WTC11 (cell line): ENCODE measurements around the gene PRKN. TPM values are rescaled to one million over a fixed set of nuclear protein-coding genes. Genes with fewer than 3 reads are reported as not detected.

Experiments used
- ATAC-seq: fragments of 200-7000 bp; cut with Tn5 transposase; 2 replicates; pipeline ENCODE4 v1.10.0; 2021; ENCODE audit warnings: mild to moderate bottlenecking, moderate library complexity
- CTCF ChIA-PET: fragments of 300-600 bp; sonication (Branson Sonifier 250); formaldehyde crosslinking; loops from one replicate; lab custom pipeline; 2021; ENCODE audit warnings: antibody characterized with exemption; lab: Charles Lee
- POLR2A ChIA-PET: fragments of 350-600 bp; sonication (Branson Sonifier 250); formaldehyde crosslinking; loops from one replicate; lab custom pipeline; 2021; ENCODE audit warnings: antibody characterized with exemption; lab: Charles Lee
- DNase-seq: peaks from one replicate; pipeline ENCODE4 v3.0.0; 2021; ENCODE audit warnings: low spot score
- H3K27ac Mint-ChIP-seq: 2 replicates; pipeline ENCODE4 v1.8.0; 2021; ENCODE audit warnings: mixed read lengths
- H3K27me3 Mint-ChIP-seq: 2 replicates; pipeline ENCODE4 v1.8.0; 2021; ENCODE audit warnings: low read depth, mild to moderate bottlenecking, moderate library complexity, mixed read lengths
- H3K36me3 Mint-ChIP-seq: 2 replicates; pipeline ENCODE4 v1.8.0; 2021; ENCODE audit warnings: mixed read lengths
- H3K4me1 Mint-ChIP-seq: 2 replicates; pipeline ENCODE4 v1.8.0; 2022; ENCODE audit warnings: mixed read lengths
- H3K4me3 Mint-ChIP-seq: 2 replicates; pipeline ENCODE4 v1.8.0; 2021; ENCODE audit warnings: mild to moderate bottlenecking, moderate library complexity, mixed read lengths
- H3K9me3 Mint-ChIP-seq: 2 replicates; pipeline ENCODE4 v1.8.0; 2021; ENCODE audit warnings: mixed read lengths
- CTCF ChIP-seq: fragments of 200-600 bp; IDR thresholded peaks from 2 replicates; pipeline ENCODE4 v1.8.0; 2022; ENCODE audit warnings: antibody characterized with exemption
- E2F5 ChIP-seq: sonication (generic); formaldehyde crosslinking; IDR thresholded peaks from 2 replicates; pipeline ENCODE4 v1.8.1; 2022; ENCODE audit warnings: mild to moderate bottlenecking, moderate library complexity, missing genetic modification reagents
- ELF4 ChIP-seq: sonication (generic); formaldehyde crosslinking; IDR thresholded peaks from 2 replicates; pipeline ENCODE4 v1.8.1; 2022; ENCODE audit warnings: low read depth, mild to moderate bottlenecking, moderate library complexity, missing genetic modification reagents
- FOXP1 ChIP-seq: sonication (generic); formaldehyde crosslinking; IDR thresholded peaks from 2 replicates; pipeline ENCODE4 v1.8.0; 2022; ENCODE audit warnings: missing genetic modification reagents, mild to moderate bottlenecking, moderate library complexity, borderline replicate concordance
- GABPB1 ChIP-seq: sonication (generic); formaldehyde crosslinking; IDR thresholded peaks from 2 replicates; pipeline ENCODE4 v1.8.1; 2023; ENCODE audit warnings: mild to moderate bottlenecking, missing genetic modification reagents
- JAZF1 ChIP-seq: fragments of 250-450 bp; sonication (Bioruptor Pico); IDR thresholded peaks from 2 replicates; pipeline ENCODE4 v1.9.0; 2021; ENCODE audit warnings: moderate library complexity, mild to moderate bottlenecking, inconsistent platforms
- JUN ChIP-seq: sonication (generic); formaldehyde crosslinking; IDR thresholded peaks from 2 replicates; pipeline ENCODE4 v1.8.0; 2023; ENCODE audit warnings: mild to moderate bottlenecking, missing genetic modification reagents
- MXD4 ChIP-seq: fragments of 250-450 bp; sonication (Bioruptor Pico); IDR thresholded peaks from 2 replicates; pipeline ENCODE4 v1.8.0; 2021; ENCODE audit warnings: mild to moderate bottlenecking, moderate library complexity, borderline replicate concordance
- PRRX2 ChIP-seq: fragments of 250-450 bp; sonication (Bioruptor Pico); IDR thresholded peaks from 2 replicates; pipeline ENCODE4 v1.8.0; 2021; ENCODE audit warnings: mild to moderate bottlenecking
- RELA ChIP-seq: sonication (generic); formaldehyde crosslinking; IDR thresholded peaks from 2 replicates; pipeline ENCODE4 v1.8.1; 2022; ENCODE audit warnings: missing genetic modification reagents, mild to moderate bottlenecking, borderline replicate concordance
- SMAD3 ChIP-seq: sonication (generic); formaldehyde crosslinking; IDR thresholded peaks from 2 replicates; pipeline ENCODE4 v1.8.0; 2022; ENCODE audit warnings: missing genetic modification reagents, mild to moderate bottlenecking, borderline replicate concordance
- SMAD4 ChIP-seq: sonication (generic); formaldehyde crosslinking; IDR thresholded peaks from 2 replicates; pipeline ENCODE4 v1.8.0; 2022; ENCODE audit warnings: mild to moderate bottlenecking, missing genetic modification reagents
- SOX15 ChIP-seq: fragments of 250-450 bp; sonication (Bioruptor Pico); IDR thresholded peaks from 2 replicates; pipeline ENCODE4 v1.9.0; 2021; ENCODE audit warnings: mild to moderate bottlenecking
- TCF7 ChIP-seq: sonication (generic); formaldehyde crosslinking; IDR thresholded peaks from 2 replicates; pipeline ENCODE4 v1.8.0; 2022; ENCODE audit warnings: mild to moderate bottlenecking, low read depth, missing genetic modification reagents, moderate library complexity
- TP53 ChIP-seq: sonication (generic); formaldehyde crosslinking; IDR thresholded peaks from 2 replicates; pipeline ENCODE4 v1.8.1; 2023; ENCODE audit warnings: mild to moderate bottlenecking, missing genetic modification reagents
- ZBTB21 ChIP-seq: sonication (generic); formaldehyde crosslinking; IDR thresholded peaks from 2 replicates; pipeline ENCODE4 v1.8.1; 2023; ENCODE audit warnings: mild to moderate bottlenecking, missing genetic modification reagents, borderline replicate concordance
- ZBTB43 ChIP-seq: sonication (generic); formaldehyde crosslinking; IDR thresholded peaks from 2 replicates; pipeline ENCODE4 v1.8.1; 2023; ENCODE audit warnings: mild to moderate bottlenecking, missing genetic modification reagents
- ZNF121 ChIP-seq: sonication (generic); formaldehyde crosslinking; IDR thresholded peaks from 2 replicates; pipeline ENCODE4 v1.8.0; 2023; ENCODE audit warnings: missing genetic modification reagents
- ZNF263 ChIP-seq: sonication (generic); formaldehyde crosslinking; IDR thresholded peaks from 2 replicates; pipeline ENCODE4 v1.8.1; 2022; ENCODE audit warnings: low read depth, mild to moderate bottlenecking, moderate library complexity, missing genetic modification reagents
- ZNF423 ChIP-seq: fragments of 250-450 bp; sonication (Bioruptor Pico); IDR thresholded peaks from 2 replicates; pipeline ENCODE4 v2.1.2; 2022; ENCODE audit warnings: mild to moderate bottlenecking, moderate library complexity
- total RNA-seq: library from RNA; stranded (reverse); gene quantifications from 3 replicates; pipeline ENCODE4 v1.2.3, GENCODE V29; 2021
- TF ChIP-seq, protein P1 (sequence below): sonication (generic); formaldehyde crosslinking; conservative IDR thresholded peaks from 2 replicates; pipeline ENCODE4 v1.8.1; 2022; ENCODE audit warnings: mild to moderate bottlenecking, missing genetic modification reagents
- TF ChIP-seq, protein P2 (sequence below): sonication (generic); formaldehyde crosslinking; IDR thresholded peaks from 2 replicates; pipeline ENCODE4 v1.8.0; 2022; ENCODE audit warnings: missing genetic modification reagents
- TF ChIP-seq, protein P3 (sequence below): sonication (generic); formaldehyde crosslinking; IDR thresholded peaks from 2 replicates; pipeline ENCODE4 v1.8.0; 2023; ENCODE audit warnings: missing genetic modification reagents

Gene PRKN
- total RNA-seq, 1 experiment from 2014 or later: 0.59 TPM

DNA sequence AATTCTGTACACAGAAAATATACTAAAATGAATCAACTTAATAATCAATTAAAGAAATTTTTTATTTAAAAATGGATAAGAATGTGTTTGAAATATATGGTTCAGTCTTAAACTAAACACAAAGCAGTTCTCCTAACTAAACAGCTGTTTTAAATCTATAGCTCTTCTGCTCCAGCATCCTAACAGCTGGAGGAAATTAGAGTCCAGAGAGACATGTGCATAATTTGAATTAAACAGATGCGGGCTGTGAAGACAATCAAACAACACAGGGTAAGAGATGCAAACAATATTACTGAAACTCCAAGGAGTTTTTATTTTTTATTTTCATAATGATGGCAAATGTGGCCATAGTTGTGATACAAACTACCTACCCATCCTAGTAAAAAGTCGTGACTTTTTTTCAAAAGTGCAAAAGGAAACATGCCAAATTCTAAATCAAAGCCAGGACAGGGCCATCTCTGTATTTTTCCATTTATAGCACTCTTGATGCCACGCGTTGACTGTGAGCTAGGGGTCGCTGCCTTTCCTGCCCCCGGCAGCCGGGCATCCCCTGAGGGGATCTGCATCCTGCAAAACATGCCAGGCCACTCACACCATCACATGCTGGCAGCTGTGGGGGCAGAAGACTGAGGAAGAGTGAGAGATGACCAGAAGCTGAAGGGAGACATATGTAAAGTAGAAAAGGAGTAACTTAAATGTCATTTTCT lies 310.6 kb downstream of the PRKN start:
- peaks cover 13% of the 10 kb centered on the region for H3K9me3 Mint-ChIP-seq
- POLR2A ChIA-PET: no interaction called here
- CTCF ChIA-PET: no interaction called here

DNA sequence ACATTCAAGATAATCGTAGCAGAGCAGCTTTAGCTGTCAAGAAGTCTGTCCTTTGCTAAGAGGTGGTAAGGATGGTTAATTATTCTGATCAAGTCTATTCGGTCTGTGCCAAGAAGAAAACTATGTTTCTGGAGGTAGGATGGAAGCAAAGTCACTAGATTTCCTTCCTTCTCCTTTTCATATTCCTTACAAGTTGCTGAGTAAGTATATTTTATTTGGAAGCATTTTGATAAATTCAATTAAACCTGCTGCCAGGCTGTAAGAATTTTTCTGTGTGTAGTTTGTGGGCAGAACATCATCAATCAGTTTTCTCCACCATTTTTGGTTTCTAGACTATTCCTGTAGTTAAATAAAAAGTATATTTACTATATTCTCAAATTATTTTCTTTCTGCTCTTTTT lies 311.3 kb downstream of the PRKN start:
- peaks cover 13% of the 10 kb centered on the region for H3K9me3 Mint-ChIP-seq
- H3K36me3 Mint-ChIP-seq: peaks cover 4% of the 10 kb centered on the region
- no peak for DNase-seq
- H3K27me3 Mint-ChIP-seq: peaks cover 4% of the 10 kb centered on the region; the same call in 1 of the 2 replicates
- no peak for ATAC-seq
- H3K27ac Mint-ChIP-seq: no peak overlapping the region
- H3K4me3 Mint-ChIP-seq: no peak overlapping the region
- ChIA-PET POLR2A (no interaction called here), CTCF (no interaction called here)
- H3K4me1 Mint-ChIP-seq: peaks cover 8% of the 10 kb centered on the region
- no peak for TF ChIP-seq ZNF121
- TF ChIP-seq GABPB1 (CRISPR knock-in tag): no peak
- TF ChIP-seq ZNF423 (CRISPR knock-in tag): no peak
- no peak for TF ChIP-seq SMAD3 (CRISPR knock-in tag)
- TF ChIP-seq PRRX2 (CRISPR knock-in tag): no peak
- no peak for TF ChIP-seq TCF7

More for the DNA sequence above, 310.6 kb downstream of the PRKN start:
- no peak overlapping the region for H3K27ac Mint-ChIP-seq
- DNase-seq: no peak
- no peak overlapping the region for H3K4me3 Mint-ChIP-seq
- TF ChIP-seq, protein P1, sequence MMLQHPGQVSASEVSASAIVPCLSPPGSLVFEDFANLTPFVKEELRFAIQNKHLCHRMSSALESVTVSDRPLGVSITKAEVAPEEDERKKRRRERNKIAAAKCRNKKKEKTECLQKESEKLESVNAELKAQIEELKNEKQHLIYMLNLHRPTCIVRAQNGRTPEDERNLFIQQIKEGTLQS (CRISPR knock-in tag): no peak
- TF ChIP-seq SOX15 (CRISPR knock-in tag): no peak
- TF ChIP-seq TP53: no peak
- no peak for TF ChIP-seq FOXP1 (CRISPR knock-in tag)
- TF ChIP-seq, protein P2, sequence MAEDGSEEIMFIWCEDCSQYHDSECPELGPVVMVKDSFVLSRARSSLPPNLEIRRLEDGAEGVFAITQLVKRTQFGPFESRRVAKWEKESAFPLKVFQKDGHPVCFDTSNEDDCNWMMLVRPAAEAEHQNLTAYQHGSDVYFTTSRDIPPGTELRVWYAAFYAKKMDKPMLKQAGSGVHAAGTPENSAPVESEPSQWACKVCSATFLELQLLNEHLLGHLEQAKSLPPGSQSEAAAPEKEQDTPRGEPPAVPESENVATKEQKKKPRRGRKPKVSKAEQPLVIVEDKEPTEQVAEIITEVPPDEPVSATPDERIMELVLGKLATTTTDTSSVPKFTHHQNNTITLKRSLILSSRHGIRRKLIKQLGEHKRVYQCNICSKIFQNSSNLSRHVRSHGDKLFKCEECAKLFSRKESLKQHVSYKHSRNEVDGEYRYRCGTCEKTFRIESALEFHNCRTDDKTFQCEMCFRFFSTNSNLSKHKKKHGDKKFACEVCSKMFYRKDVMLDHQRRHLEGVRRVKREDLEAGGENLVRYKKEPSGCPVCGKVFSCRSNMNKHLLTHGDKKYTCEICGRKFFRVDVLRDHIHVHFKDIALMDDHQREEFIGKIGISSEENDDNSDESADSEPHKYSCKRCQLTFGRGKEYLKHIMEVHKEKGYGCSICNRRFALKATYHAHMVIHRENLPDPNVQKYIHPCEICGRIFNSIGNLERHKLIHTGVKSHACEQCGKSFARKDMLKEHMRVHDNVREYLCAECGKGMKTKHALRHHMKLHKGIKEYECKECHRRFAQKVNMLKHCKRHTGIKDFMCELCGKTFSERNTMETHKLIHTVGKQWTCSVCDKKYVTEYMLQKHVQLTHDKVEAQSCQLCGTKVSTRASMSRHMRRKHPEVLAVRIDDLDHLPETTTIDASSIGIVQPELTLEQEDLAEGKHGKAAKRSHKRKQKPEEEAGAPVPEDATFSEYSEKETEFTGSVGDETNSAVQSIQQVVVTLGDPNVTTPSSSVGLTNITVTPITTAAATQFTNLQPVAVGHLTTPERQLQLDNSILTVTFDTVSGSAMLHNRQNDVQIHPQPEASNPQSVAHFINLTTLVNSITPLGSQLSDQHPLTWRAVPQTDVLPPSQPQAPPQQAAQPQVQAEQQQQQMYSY (CRISPR knock-in tag): no peak
- TF ChIP-seq ZNF263 (CRISPR knock-in tag): no peak
- no peak for TF ChIP-seq CTCF
- no peak for TF ChIP-seq GABPB1 (CRISPR knock-in tag)
- H3K4me1 Mint-ChIP-seq: peaks cover 5% of the 10 kb centered on the region
- H3K36me3 Mint-ChIP-seq: peaks cover 4% of the 10 kb centered on the region
- peaks cover 4% of the 10 kb centered on the region; the same call in 1 of the 2 replicates for H3K27me3 Mint-ChIP-seq
- no peak for ATAC-seq

- peak; percentile 13 for DNase-seq
- Mint-ChIP-seq H3K36me3 (no peaks in the 10 kb centered on the region), H3K4me1 (peaks cover 52% of the 10 kb centered on the region), H3K4me3 (peak overlapping the region; percentile 50), H3K27me3 (no peaks in the 10 kb centered on the region), H3K9me3 (peaks cover 14% of the 10 kb centered on the region), H3K27ac (peak overlapping the region; percentile 74)
- peak; percentile 92 for ATAC-seq
- POLR2A ChIA-PET: no interaction called here
- CTCF ChIA-PET: interaction anchor here (0.6 kb wide), 1 partner anchor 791 kb away, joined by 3 read pairs; no protein-coding TSS in a partner anchor
- no peak for TF ChIP-seq JUN
- TF ChIP-seq ELF4 (CRISPR knock-in tag): no peak
- no peak for TF ChIP-seq E2F5 (CRISPR knock-in tag)
- TF ChIP-seq, protein P3, sequence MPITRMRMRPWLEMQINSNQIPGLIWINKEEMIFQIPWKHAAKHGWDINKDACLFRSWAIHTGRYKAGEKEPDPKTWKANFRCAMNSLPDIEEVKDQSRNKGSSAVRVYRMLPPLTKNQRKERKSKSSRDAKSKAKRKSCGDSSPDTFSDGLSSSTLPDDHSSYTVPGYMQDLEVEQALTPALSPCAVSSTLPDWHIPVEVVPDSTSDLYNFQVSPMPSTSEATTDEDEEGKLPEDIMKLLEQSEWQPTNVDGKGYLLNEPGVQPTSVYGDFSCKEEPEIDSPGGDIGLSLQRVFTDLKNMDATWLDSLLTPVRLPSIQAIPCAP: no peak
- TF ChIP-seq ZBTB43: no peak
- TF ChIP-seq JAZF1 (CRISPR knock-in tag): no peak
- TF ChIP-seq SMAD4: no peak
- TF ChIP-seq ZBTB21 (CRISPR knock-in tag): no peak
- TF ChIP-seq RELA (CRISPR knock-in tag): no peak
- no peak for TF ChIP-seq MXD4 (CRISPR knock-in tag)
These were observed 317.6 kb downstream of the PRKN start for GRCh38 chr6:162409741-162410691.
